ENCODE data around the gene POLR1E. TPM values are rescaled to one million over a fixed set of nuclear protein-coding genes. Genes with fewer than 3 reads are reported as not detected.

Gene POLR1E
- total RNA-seq, 1 experiment from 2014 or later = 60.9 TPM

- H3K27ac ChIP-seq (ENCODE audit: low read depth, low read length) = no peak overlapping the region
- H4K20me1 ChIP-seq (ENCODE audit: insufficient read depth) = no peaks in the 10 kb centered on the region; the same call in 1 of the 2 replicates
- peaks cover 4% of the 10 kb centered on the region; the same call in 1 of the 2 replicates for H3K79me2 ChIP-seq (ENCODE audit: insufficient read depth, low read length)
- BruUV-seq (replicated peaks) = no TSS peak
- H3K4me2 ChIP-seq (ENCODE audit: low read length) = no peak overlapping the region
- H3K9me3 ChIP-seq (ENCODE audit: control insufficient read depth in 1 of 2, insufficient read depth in 1 of 2, low read depth in 1 of 2, low read length in 2 of 2) = no peaks in the 10 kb centered on the region
- ATAC-seq (no peak), DNase-seq (ENCODE audit: low read depth, low spot score) (no peak)
- no peaks in the 10 kb centered on the region for H3K27me3 ChIP-seq (ENCODE audit: insufficient read depth, low read length)
- peaks cover 6 to 21% of the 10 kb centered on the region in 2 experiments; a peak in 3 of 4 replicates for H3K36me3 ChIP-seq (ENCODE audit: control insufficient read depth in 1 of 2, insufficient read depth in 2 of 2, low read length in 2 of 2)
- POLR2A ChIA-PET = no interaction called here
- H3K4me3 ChIP-seq (replicated peaks in 1 of 2; ENCODE audit: low read depth in 1 of 2, low read length in 2 of 2) = no peak overlapping the region
- H3K9ac ChIP-seq (ENCODE audit: low read length) = no peak overlapping the region
- intact Hi-C loops (cut with micrococcal nuclease) = no loop called here
- CTCF ChIA-PET = no interaction called here
- no peaks in the 10 kb centered on the region; a peak in 1 of 4 replicates for H3K4me1 ChIP-seq (ENCODE audit: control insufficient read depth in 1 of 2, insufficient read depth in 2 of 2, low read length in 2 of 2)
- RAD21 ChIA-PET (ENCODE audit: low non-redundant PET in 1 of 2, low total read pairs in 2 of 2, uncharacterized antibody in 2 of 2, unreplicated experiment in 2 of 2) = no interaction called here
- no peaks in the 10 kb centered on the region for H3K9me2 ChIP-seq (ENCODE audit: insufficient read depth)
- TF ChIP-seq SRF (IDR thresholded peaks at IDR 0.05; ENCODE audit: low read depth) (no peak), MAX (IDR thresholded peaks at IDR 0.05) (no peak), ZFX (IDR thresholded peaks at IDR 0.05) (no peak)
- no peak overlapping the region for H2AFZ ChIP-seq (ENCODE audit: low read depth, low read length, poor library complexity, severe bottlenecking)
These were observed 22.5 kb downstream of the POLR1E start for GRCh38 chr9:37508135-37508833.

GRCh38 chr9:37508834-37509206 is 23.1 kb downstream of the POLR1E start:
- H3K9me2 ChIP-seq (ENCODE audit: insufficient read depth) = no peaks in the 10 kb centered on the region
- H4K20me1 ChIP-seq (ENCODE audit: insufficient read depth) = no peaks in the 10 kb centered on the region; the same call in 1 of the 2 replicates
- no peak for DNase-seq (ENCODE audit: low read depth, low spot score)
- ChIA-PET CTCF (no interaction called here), RAD21 (ENCODE audit: low non-redundant PET in 1 of 2, low total read pairs in 2 of 2, uncharacterized antibody in 2 of 2, unreplicated experiment in 2 of 2) (no interaction called here), POLR2A (no interaction called here)
- H3K4me1 ChIP-seq (ENCODE audit: control insufficient read depth in 1 of 2, insufficient read depth in 2 of 2, low read length in 2 of 2) = no peaks in the 10 kb centered on the region; a peak in 1 of 4 replicates
- intact Hi-C loops (cut with micrococcal nuclease) = no loop called here
- H3K36me3 ChIP-seq (ENCODE audit: control insufficient read depth in 1 of 2, insufficient read depth in 2 of 2, low read length in 2 of 2) = peaks cover 2 to 16% of the 10 kb centered on the region in 2 experiments; a peak in 2 of 4 replicates
- H3K27ac ChIP-seq (ENCODE audit: low read depth, low read length) = no peak overlapping the region
- H2AFZ ChIP-seq (ENCODE audit: low read depth, low read length, poor library complexity, severe bottlenecking) = no peak overlapping the region
- H3K9ac ChIP-seq (ENCODE audit: low read length) = no peak overlapping the region
- peaks cover 2% of the 10 kb centered on the region; the same call in 1 of the 2 replicates for H3K79me2 ChIP-seq (ENCODE audit: insufficient read depth, low read length)
- no peak overlapping the region for H3K4me2 ChIP-seq (ENCODE audit: low read length)
- H3K27me3 ChIP-seq (ENCODE audit: insufficient read depth, low read length) = no peaks in the 10 kb centered on the region
- H3K9me3 ChIP-seq (ENCODE audit: control insufficient read depth in 1 of 2, insufficient read depth in 1 of 2, low read depth in 1 of 2, low read length in 2 of 2) = no peaks in the 10 kb centered on the region
- no TSS peak for BruUV-seq (replicated peaks)
- ATAC-seq = no peak
- no peak for TF ChIP-seq ZFX (IDR thresholded peaks at IDR 0.05)
- 0 out of 6 replicates have a peak, but pooled peaks of 1 of the 3 experiments have one; percentile 8 for TF ChIP-seq CTCF (IDR thresholded peaks at IDR 0.05 in 2 of 3, conservative IDR thresholded peaks at IDR 0.05 in 1 of 3; ENCODE audit: borderline replicate concordance in 1 of 3, insufficient read depth in 1 of 3, low read depth in 2 of 3, low read length in 2 of 3)
- TF ChIP-seq RAD21 (IDR thresholded peaks at IDR 0.05; ENCODE audit: low read depth) = peak; percentile 35
- H3K4me3 ChIP-seq (replicated peaks in 1 of 2; ENCODE audit: low read depth in 1 of 2, low read length in 2 of 2) = no peak overlapping the region
